Hepatocyte (in vitro differentiated cells): ENCODE results near the gene MYO18B. TPM values are rescaled to one million over a fixed set of nuclear protein-coding genes. Genes with fewer than 3 reads are reported as not detected.
"Not testable (repeated sequence)": the region's sequence is repeated elsewhere in the genome, so short reads cannot be mapped to it uniquely, and the experiment has no call there.

Experiments used
- DNase-seq: peaks from one replicate; pipeline ENCODE4 v3.0.0-alpha.2; 2016; ENCODE audit warnings: low spot score
- H2AFZ ChIP-seq: fragments of 200-600 bp; sonication (generic); 2 replicates; pipeline ENCODE4 v1.6.0; 2016; ENCODE audit warnings: antibody characterized with exemption, mild to moderate bottlenecking
- H3K27ac ChIP-seq: fragments of 200-600 bp; sonication (generic); 2 replicates; pipeline ENCODE4 v1.5.1; 2016; ENCODE audit warnings: mild to moderate bottlenecking
- H3K27me3 ChIP-seq: fragments of 200-600 bp; sonication (generic); 2 replicates; pipeline ENCODE4 v1.6.1; 2016
- H3K36me3 ChIP-seq: fragments of 200-600 bp; sonication (generic); replicated peaks from 2 replicates; pipeline ENCODE4 v1.5.1; 2016; ENCODE audit warnings: low read depth; ENCODE audit not compliant: insufficient read depth
- H3K4me1 ChIP-seq: fragments of 200-600 bp; sonication (generic); 2 replicates; pipeline ENCODE4 v1.5.1; 2016; ENCODE audit warnings: mild to moderate bottlenecking, moderate library complexity; ENCODE audit not compliant: insufficient read depth
- H3K4me2 ChIP-seq: fragments of 200-600 bp; sonication (generic); 2 replicates; pipeline ENCODE4 v1.6.0; 2016
- H3K4me3 ChIP-seq: fragments of 200-600 bp; sonication (generic); 2 replicates; pipeline ENCODE4 v1.5.1; 2016; ENCODE audit warnings: mild to moderate bottlenecking
- H3K79me2 ChIP-seq: fragments of 200-600 bp; sonication (generic); 2 replicates; pipeline ENCODE4 v1.6.0; 2017; ENCODE audit warnings: mild to moderate bottlenecking
- H3K9me2 ChIP-seq: fragments of 200-600 bp; sonication (generic); replicated peaks from 2 replicates; pipeline ENCODE4 v1.6.0; 2017; ENCODE audit warnings: mild to moderate bottlenecking; ENCODE audit not compliant: insufficient read depth
- H3K9me3 ChIP-seq: fragments of 200-600 bp; sonication (generic); 2 replicates; pipeline ENCODE4 v1.5.1; 2016; ENCODE audit warnings: low read depth, mild to moderate bottlenecking
- H4K20me1 ChIP-seq: fragments of 200-600 bp; sonication (generic); 2 replicates; pipeline ENCODE4 v1.6.0; 2016; ENCODE audit warnings: mild to moderate bottlenecking; ENCODE audit not compliant: insufficient read depth, poor library complexity, severe bottlenecking
- EZH2 ChIP-seq: fragments of 200-600 bp; sonication (generic); IDR thresholded peaks from 2 replicates; pipeline ENCODE4 v1.6.1; 2016; ENCODE audit warnings: antibody characterized with exemption, mild to moderate bottlenecking, borderline replicate concordance
- EZH2phosphoT487 ChIP-seq: fragments of 200-600 bp; sonication (generic); IDR thresholded peaks from one replicate; pipeline ENCODE4 v1.6.1; 2018; ENCODE audit warnings: antibody characterized with exemption, mild to moderate bottlenecking, low read depth, moderate library complexity; ENCODE audit not compliant: unreplicated experiment, severe bottlenecking
- WGBS: methylation state at CpG from one replicate; pipeline ENCODE4 v1.1.6; 2016; ENCODE audit warnings: low lambda C conversion rate; ENCODE audit errors: missing lambda C conversion rate; 5-methylcytosine and 5-hydroxymethylcytosine counted together
- polyA plus RNA-seq: library from polyadenylated mRNA; unstranded; fragments of >200 nt; fragmentation: Nextera tagmentation; extraction: Ambion mirVana; gene quantifications from 2 replicates; pipeline ENCODE4 v1.2.1, GENCODE V29; 2016
- total RNA-seq: library from RNA; depleted of rRNA; stranded (reverse); fragments of >200 nt; gene quantifications from 2 replicates; pipeline ENCODE4 v1.2.3, GENCODE V29; 2014
- TF ChIP-seq, protein P1 (sequence below): fragments of 200-600 bp; sonication (generic); IDR thresholded peaks from 2 replicates; pipeline ENCODE4 v1.5.1; 2016; ENCODE audit warnings: antibody characterized with exemption, mild to moderate bottlenecking; ENCODE audit not compliant: poor library complexity

MYO18B gene
- total and polyA plus RNA-seq, 2 experiments from 2014 or later: 0.23 TPM; not detected in 1

DNA sequence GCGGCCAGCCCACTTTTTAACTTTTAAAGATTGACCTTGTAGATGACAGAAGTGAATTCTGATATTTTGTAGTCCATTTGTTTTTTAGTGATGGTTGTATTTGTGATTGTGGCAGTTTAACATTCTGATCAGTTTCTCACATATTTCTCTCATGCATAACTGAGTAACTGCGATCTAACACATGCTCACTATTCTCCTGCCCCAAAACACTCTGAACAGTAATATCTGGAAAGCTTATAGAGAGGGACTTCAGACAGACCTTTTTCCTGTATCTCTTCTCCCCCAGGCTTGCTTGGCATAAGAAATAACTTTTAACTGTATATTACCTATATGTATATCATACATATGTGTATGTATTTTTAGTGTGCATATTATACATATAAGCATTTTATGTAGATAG is 37.3 kb upstream of the MYO18B start:
- H4K20me1 ChIP-seq: no peaks in the 10 kb centered on the region
- DNase-seq: no peak
- H3K4me1 ChIP-seq: peaks cover 11% of the 10 kb centered on the region
- no peaks in the 10 kb centered on the region for H3K9me3 ChIP-seq
- H3K27me3 ChIP-seq: no peaks in the 10 kb centered on the region
- no peaks in the 10 kb centered on the region for H3K36me3 ChIP-seq
- 97% methylated on average over 2 of the region's 2 CpGs for WGBS
- no peak overlapping the region for H3K27ac ChIP-seq
- no peak for TF ChIP-seq EZH2phosphoT487
- TF ChIP-seq, protein P1, sequence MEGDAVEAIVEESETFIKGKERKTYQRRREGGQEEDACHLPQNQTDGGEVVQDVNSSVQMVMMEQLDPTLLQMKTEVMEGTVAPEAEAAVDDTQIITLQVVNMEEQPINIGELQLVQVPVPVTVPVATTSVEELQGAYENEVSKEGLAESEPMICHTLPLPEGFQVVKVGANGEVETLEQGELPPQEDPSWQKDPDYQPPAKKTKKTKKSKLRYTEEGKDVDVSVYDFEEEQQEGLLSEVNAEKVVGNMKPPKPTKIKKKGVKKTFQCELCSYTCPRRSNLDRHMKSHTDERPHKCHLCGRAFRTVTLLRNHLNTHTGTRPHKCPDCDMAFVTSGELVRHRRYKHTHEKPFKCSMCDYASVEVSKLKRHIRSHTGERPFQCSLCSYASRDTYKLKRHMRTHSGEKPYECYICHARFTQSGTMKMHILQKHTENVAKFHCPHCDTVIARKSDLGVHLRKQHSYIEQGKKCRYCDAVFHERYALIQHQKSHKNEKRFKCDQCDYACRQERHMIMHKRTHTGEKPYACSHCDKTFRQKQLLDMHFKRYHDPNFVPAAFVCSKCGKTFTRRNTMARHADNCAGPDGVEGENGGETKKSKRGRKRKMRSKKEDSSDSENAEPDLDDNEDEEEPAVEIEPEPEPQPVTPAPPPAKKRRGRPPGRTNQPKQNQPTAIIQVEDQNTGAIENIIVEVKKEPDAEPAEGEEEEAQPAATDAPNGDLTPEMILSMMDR: no peak
- TF ChIP-seq EZH2: no peak
- H3K4me2 ChIP-seq: no peak overlapping the region
- H3K9me2 ChIP-seq: no peaks in the 10 kb centered on the region
- no peak overlapping the region for H3K4me3 ChIP-seq
- no peak overlapping the region for H2AFZ ChIP-seq
- no peaks in the 10 kb centered on the region for H3K79me2 ChIP-seq

DNA sequence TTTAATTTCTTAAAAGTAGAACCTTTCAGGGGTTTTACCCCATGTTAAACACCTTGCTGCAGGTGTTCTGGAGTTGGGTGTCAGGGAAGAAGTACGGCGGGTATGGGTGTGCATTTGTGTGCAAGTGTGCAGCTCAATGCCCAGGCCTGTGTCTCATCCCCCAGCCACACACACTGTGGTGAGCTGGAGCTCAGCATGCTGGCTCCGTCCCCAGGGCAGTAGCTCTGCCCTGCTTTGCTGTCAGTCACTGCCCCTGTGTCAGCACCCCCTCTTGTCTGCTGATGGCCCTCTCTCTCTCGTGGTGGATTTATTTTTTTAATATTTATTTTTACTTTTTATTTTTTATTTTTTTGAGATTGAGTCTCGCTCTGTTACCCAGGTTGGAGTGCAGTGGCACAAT is 35.8 kb upstream of the MYO18B start:
- no peaks in the 10 kb centered on the region for H3K79me2 ChIP-seq
- H3K4me1 ChIP-seq: peaks cover 7% of the 10 kb centered on the region
- WGBS: 94% methylated on average over 5 of the region's 5 CpGs
- no peaks in the 10 kb centered on the region for H3K9me2 ChIP-seq
- no peaks in the 10 kb centered on the region for H3K27me3 ChIP-seq
- H3K27ac ChIP-seq: no peak overlapping the region
- no peak overlapping the region for H2AFZ ChIP-seq
- H3K4me2 ChIP-seq: no peak overlapping the region
- no peaks in the 10 kb centered on the region for H4K20me1 ChIP-seq
- no peaks in the 10 kb centered on the region for H3K9me3 ChIP-seq
- TF ChIP-seq, protein P1: no peak
- TF ChIP-seq EZH2 (no peak), EZH2phosphoT487 (no peak)
- no peak for DNase-seq
- no peaks in the 10 kb centered on the region for H3K36me3 ChIP-seq
- no peak overlapping the region for H3K4me3 ChIP-seq

DNA sequence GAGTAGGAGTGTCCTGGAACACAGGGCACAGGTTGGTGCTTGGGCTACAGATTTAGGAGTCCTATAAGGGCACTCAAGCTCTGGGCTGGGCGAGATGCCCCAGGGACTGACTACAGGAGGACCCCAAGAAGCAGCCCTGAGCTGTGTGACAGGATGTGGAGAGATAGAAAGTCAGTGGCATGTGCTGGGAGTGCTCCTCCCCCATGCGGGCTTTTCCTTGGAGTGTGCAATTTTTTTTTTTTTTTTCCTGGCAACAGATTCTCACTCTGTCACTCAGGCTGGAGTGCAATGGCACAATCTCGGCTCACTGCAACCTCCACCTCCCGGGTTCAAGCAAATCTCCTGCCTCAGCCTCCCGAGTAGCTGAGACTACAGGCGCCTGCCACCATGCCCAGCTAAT is 33.6 kb upstream of the MYO18B start:
- H3K27me3 ChIP-seq, H4K20me1 ChIP-seq, H3K79me2 ChIP-seq, H3K4me1 ChIP-seq, H3K4me3 ChIP-seq, H3K9me2 ChIP-seq, H3K36me3 ChIP-seq, H3K9me3 ChIP-seq, H3K4me2 ChIP-seq, H2AFZ ChIP-seq, DNase-seq, H3K27ac ChIP-seq: not testable (repeated sequence)
- 98% methylated on average over 6 of the region's 6 CpGs for WGBS

DNA sequence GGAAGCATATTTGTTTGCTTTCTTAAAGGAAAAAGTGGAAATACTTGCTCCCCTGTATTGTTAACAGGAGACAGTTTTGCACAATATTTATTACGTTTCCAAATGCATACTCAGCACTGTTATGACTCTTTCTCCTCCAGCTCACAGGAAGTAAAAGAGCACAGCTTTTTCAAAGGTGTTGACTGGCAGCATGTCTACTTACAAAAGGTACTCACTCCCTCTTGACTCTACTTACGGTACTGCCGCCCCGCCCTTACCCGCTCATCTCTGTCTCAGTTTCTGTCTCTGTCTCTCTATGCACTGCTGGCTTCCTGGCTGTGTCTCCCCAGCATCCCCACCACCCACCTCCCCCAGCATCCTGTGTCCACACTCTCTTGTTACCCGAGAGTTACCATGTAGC is 32.2 kb upstream of the MYO18B start:
- TF ChIP-seq EZH2phosphoT487 (no peak), EZH2 (no peak)
- TF ChIP-seq, protein P1: no peak
- no peak overlapping the region for H3K4me2 ChIP-seq
- no peaks in the 10 kb centered on the region for H3K9me2 ChIP-seq
- H3K4me3 ChIP-seq: no peak overlapping the region
- no peaks in the 10 kb centered on the region for H3K36me3 ChIP-seq
- no peaks in the 10 kb centered on the region for H3K4me1 ChIP-seq
- H3K27ac ChIP-seq: no peak overlapping the region
- WGBS: 86% methylated on average over 6 of the region's 6 CpGs
- no peak for DNase-seq
- no peaks in the 10 kb centered on the region for H3K27me3 ChIP-seq
- no peak overlapping the region for H2AFZ ChIP-seq
- H3K79me2 ChIP-seq: no peaks in the 10 kb centered on the region
- H3K9me3 ChIP-seq: no peaks in the 10 kb centered on the region
- H4K20me1 ChIP-seq: no peaks in the 10 kb centered on the region
